NCI-H345 treated with DMSO at 0.1 percent for 48 hours (cell line): ENCODE results near the gene MOSMO.
A peak's percentile ranks its signal among the peaks of the same experiment; 100 is the strongest.
"Not testable (repeated sequence)": the region's sequence is repeated elsewhere in the genome, so short reads cannot be mapped to it uniquely, and the experiment has no call there.

Source experiments
- DNase-seq: peaks from one replicate; lab custom pipeline; 2025; ENCODE audit not compliant: unreplicated experiment; lab: John Stamatoyannopoulos, UW

MOSMO gene

DNA sequence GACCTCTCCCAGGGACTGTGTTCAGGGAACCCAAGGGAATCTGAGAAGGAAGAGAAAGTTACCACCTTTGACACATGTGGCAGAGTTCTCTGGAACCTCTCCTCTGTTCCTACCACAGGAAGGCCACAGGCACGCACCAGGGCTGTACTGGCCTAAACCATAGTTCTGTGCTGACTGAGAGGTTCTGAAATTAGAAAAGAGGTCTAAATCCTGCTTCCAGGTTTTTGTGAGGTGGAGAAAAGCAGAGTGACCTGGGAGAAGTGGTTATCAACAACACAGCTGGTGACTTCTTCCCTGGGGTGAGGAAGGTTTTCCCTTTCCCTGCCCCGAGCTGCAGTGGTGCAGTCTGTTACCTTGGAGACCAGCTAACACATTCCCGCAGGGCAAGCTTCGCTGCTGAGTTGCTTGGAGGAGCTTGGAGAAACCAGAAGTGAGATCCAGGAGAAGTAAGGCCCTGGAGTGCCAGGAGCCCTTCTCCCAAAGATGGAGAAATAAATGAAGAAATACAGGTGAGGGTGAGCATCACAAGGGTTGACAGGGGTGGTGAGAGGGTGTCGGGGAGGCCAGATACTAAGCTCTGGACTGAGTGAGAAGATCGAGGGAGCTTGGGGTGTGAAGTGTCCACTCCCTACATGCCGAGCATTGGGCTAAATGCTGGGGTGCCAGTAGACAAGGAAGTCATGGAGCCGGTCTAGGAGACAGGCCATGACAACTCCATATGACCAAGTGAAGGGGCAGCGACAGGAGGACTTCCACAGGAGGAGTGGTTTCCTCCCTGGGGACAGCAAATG is 84.4 kb downstream of the MOSMO start, which contains the start of gene VWA3A:
Gene VWA3A, plus strand, starts transcription at position 399 of the 791 bp plus-strand sequence. Its CDS starts 97 bp downstream, at position 496.
- DNase-seq = no peak

DNA sequence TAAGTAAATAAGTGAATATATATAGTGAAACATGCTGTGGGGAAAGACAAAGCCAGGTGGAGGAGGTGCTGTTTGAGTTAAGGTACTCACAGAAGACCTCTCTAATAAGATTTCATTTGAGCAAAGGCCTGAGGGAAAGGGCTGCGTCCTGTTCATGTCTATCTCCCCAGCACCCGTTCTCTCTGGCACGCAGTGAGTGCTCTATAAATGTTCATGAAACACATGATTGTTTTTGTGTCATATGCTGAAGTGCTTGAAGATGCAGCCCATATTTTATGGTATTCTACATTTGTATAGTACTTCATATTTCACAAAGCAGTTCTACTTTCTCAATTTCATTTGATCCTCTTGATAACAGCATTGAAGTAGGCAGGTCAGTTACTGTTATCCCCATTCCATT is 85.4 kb downstream of the MOSMO start:
- DNase-seq = no peak

DNA sequence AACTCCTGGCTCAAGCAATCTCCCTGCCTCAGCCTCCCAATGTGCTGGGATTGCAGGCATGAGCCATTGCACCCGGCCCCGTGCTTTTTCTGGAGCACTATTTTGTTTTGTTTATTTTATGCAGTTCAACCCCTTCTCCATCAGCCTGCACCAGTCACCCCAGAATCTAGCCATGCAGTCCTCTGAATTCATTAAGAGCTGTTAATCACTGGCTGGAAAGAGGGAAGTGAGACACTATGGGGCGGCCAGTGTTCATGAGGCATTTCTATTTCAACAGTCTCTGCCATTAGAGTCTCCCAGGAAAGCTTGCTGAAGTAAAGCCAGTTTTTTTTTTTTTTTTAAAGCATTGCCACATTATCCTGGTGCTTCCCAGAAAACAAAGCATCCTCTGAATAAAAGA is 86.1 kb downstream of the MOSMO start:
- no peak for DNase-seq

- peak; percentile 20 for DNase-seq
Observed at GRCh38 chr16:22098405-22099255, 90.7 kb downstream of the MOSMO start.

DNA sequence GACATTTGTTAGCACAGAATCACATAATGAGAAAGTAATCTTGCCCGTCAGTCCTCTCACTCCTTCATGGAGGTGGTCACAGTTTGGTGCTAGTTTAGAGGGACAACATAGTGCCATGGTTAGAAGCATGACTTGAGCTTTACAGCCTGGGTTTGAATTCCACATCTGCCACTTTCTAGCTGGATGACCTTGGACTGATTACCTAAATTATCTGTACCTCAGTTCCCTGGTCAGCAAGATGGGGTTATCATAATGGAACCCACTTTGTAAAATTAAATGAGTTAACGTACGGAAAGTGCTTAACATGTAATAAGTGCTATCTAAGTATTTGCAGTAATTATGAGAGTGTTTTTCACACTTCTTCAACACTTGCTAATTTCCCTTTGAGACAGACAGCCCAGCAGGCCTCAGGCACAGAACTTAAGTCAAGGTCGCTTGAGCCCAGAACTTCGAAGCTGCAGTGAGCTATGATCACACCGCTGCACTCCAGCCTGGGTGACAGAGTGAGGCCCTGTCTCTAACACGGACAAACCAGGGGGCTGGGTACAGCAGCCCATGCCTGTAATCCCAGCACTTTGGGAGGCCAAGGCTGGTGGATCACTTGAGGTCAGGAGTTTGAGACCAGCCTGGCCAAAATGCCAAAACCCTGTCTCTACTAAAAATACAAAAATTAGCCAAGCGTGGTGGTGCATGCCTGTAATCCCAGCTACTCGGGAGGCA is 91.5 kb downstream of the MOSMO start:
- DNase-seq = no peak

GRCh38 chr16:22103441-22103840 is 95.5 kb downstream of the MOSMO start:
- DNase-seq = no peak

DNA sequence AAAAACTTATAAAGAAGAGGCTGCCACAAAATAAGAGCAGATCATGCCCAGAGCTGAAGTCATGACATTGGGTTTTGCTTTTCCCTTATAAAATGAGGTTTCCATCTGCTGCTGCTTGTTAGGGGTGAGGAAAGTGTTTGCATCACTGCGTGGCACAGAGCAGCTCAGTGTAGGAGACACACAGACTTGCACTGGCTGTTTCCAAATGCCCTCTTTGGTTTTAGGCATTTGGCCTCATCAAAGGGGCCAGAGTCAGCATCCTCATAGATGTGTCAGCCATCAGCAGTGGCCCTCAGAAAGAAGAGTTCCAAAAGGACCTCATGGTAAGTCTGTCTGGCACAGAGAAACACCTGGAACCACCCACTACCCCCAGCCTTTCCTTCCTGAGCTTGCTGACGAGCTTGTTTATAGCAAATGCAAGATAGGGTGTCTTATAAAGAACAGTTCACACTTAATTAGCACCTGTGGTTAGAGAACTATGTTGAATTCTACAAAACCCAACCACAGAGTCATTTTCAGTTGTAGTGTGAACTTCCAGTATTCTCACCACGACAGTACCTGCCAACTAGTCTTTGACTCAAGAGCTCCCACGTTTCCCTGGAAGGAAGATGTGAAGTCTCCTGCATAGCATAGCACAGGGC is 101.5 kb downstream of the MOSMO start:
- no peak for DNase-seq

- DNase-seq = not testable (repeated sequence)
Observed at GRCh38 chr16:22111629-22112028, 103.7 kb downstream of the MOSMO start.

GRCh38 chr16:22116095-22116700 is 108.3 kb downstream of the MOSMO start:
- DNase-seq = no peak

DNA sequence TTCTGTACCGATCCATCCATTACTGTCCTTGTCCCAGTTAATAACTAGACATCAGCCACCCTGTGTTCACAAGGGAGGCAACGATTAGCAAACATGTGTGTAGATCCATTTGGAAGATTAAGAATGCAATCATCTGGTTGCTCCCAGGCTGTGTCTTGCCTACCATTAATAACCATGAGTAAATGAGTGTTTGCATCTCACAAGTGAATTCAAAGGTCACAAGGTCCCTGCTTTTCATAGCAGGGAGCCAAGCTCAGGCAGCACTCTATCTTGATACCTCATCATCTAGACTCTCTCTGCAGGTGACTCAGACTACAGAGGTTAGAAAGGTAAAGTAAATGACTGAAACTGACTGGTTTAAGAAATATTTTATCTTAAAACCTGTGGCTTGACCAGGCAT is 109.7 kb downstream of the MOSMO start:
- no peak for DNase-seq

GRCh38 chr16:22120440-22120839 is 112.5 kb downstream of the MOSMO start:
- no peak for DNase-seq

- DNase-seq = no peak
Observed at GRCh38 chr16:22122239-22122638, 114.3 kb downstream of the MOSMO start.

- no peak for DNase-seq
Observed at GRCh38 chr16:22123146-22123545, 115.2 kb downstream of the MOSMO start.

GRCh38 chr16:22123759-22124490 is 116.0 kb downstream of the MOSMO start:
- DNase-seq = no peak

DNA sequence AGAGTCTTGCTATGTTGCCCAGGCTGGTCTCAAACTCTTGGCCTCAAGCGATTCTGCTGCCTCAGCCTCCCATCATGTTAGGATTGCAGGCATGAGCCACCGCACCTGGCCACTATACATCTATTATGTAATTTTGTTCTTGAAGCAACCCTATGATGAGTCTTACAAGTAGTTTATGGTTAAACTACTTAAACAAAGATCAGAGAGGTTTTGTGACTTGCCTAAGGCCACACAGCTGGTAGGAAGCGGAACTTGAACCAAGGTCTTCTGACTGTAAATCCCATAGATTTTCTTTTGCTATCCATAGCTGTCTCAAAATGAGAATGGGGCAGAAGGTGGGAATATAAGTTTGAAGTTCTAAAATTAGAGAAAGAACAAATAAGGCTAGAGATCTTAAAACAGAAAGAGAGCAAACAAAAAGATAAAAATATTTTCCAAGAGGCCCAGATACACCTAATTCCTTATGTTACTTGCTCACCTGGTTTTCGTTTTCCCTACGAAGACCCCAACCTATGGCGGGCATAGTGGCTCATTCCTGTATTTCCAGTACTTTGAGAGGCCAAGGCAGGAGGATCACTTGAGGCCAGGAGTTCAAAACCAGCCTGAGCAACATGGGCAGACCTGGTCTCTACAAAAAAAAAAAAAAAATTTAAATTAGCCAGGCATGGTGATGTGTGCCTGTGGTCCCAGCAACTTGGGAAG is 116.8 kb downstream of the MOSMO start:
- DNase-seq = no peak

DNA sequence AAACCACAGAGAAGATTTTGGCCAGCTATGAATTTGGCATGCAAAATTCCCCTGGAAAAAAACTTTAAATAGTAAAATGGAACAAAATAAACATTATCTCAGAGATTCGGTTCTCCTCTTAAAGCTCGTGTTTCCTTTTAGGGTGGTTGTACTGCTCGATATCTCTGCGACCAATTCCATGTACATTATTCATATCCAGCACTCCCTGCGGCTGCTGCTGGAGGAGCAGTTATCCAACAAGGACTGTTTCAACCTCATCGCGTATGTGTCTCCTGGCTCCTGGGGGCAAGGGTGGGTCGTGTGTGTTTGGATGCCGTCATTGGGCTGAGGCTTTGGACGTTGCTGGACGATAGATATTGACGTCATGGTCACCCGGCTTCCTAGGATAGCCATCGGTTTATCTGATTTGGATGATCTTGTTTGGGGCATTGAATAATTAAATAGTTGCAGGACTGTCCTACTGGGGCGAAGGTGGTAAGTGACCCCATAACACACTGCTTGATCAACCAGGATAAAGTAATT is 118.2 kb downstream of the MOSMO start:
- no peak for DNase-seq

- not testable (repeated sequence) for DNase-seq
Observed at GRCh38 chr16:22128537-22128936, 120.6 kb downstream of the MOSMO start.

DNA sequence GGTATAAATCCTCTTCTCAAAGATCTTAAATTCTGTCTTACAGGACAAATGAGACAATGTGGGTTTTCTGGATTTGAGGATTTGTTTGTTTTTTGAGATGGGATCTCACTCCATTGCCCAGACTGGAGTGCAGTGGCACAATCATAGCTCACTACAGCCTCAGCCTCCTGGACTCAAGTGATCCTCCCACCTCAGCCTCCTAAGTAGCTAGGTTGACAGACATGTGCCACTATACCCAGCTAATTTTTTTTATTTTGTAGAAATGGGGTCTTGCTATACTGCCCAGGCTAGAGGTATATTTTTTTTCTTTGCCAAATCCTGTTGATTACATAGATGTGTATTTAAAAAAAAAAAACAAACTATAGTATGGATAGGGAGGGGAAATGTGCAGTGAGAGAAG is 122.6 kb downstream of the MOSMO start:
- DNase-seq = no peak

- DNase-seq = no peak
Observed at GRCh38 chr16:22132801-22133200, 124.9 kb downstream of the MOSMO start.
